Hematopoietic multipotent progenitor cell (in vitro differentiated cells): Measurements from ENCODE around the gene UBTD2. TPM values are rescaled to one million over a fixed set of nuclear protein-coding genes. Genes with fewer than 3 reads are reported as not detected.
A peak's percentile ranks its signal among the peaks of the same experiment; 100 is the strongest.
"Not testable (repeated sequence)": the region's sequence is repeated elsewhere in the genome, so short reads cannot be mapped to it uniquely, and the experiment has no call there.

Experiments used
- DNase-seq, 3 donors: peaks; one replicate each; pipeline ENCODE4 v3.0.0-alpha.2; 2011 to 2015; ENCODE audit warnings: low read depth in 2 of 3, low spot score in 2 of 3
- total RNA-seq: library from RNA; depleted of rRNA; stranded (reverse); fragments of >200 nt; gene quantifications from one replicate; pipeline ENCODE4 v1.2.3, GENCODE V29; 2012

Gene UBTD2
- total RNA-seq, 1 donor, result 8.1 TPM

GRCh38 chr5:172252501-172252900 lies 31.1 kb downstream of the UBTD2 start:
- DNase-seq, result no peak

GRCh38 chr5:172251419-172251818 lies 32.1 kb downstream of the UBTD2 start:
- DNase-seq, result peak in 1 of 3 donors; percentile 26

- DNase-seq, result no peak
Observed at GRCh38 chr5:172248637-172249036, 34.9 kb downstream of the UBTD2 start.

GRCh38 chr5:172245703-172246125 lies 37.9 kb downstream of the UBTD2 start:
- DNase-seq, result no peak

GRCh38 chr5:172245046-172245445 lies 38.5 kb downstream of the UBTD2 start:
- no peak for DNase-seq

- DNase-seq, result no peak
Observed at GRCh38 chr5:172243302-172243701, 40.3 kb downstream of the UBTD2 start.

GRCh38 chr5:172238334-172238733 lies 45.2 kb downstream of the UBTD2 start:
- no peak for DNase-seq

GRCh38 chr5:172235827-172236736 lies 47.5 kb downstream of the UBTD2 start:
- peak in 1 of 3 donors; percentile 10 for DNase-seq

GRCh38 chr5:172235132-172235780 lies 48.3 kb downstream of the UBTD2 start:
- DNase-seq, result peak in 1 of 3 donors; percentile 11

- no peak for DNase-seq
Observed at GRCh38 chr5:172234031-172234430, 49.5 kb downstream of the UBTD2 start.

GRCh38 chr5:172229904-172230303 lies 53.7 kb downstream of the UBTD2 start:
- no peak for DNase-seq

- no peak for DNase-seq
Observed at GRCh38 chr5:172224996-172225395, 58.6 kb downstream of the UBTD2 start.

GRCh38 chr5:172223901-172224873 lies 59.4 kb downstream of the UBTD2 start:
- DNase-seq, result no peak

GRCh38 chr5:172219296-172219695 lies 64.3 kb downstream of the UBTD2 start:
- no peak for DNase-seq

- DNase-seq, result no peak
Observed at GRCh38 chr5:172216345-172216744, 67.2 kb downstream of the UBTD2 start.

- DNase-seq, result no peak
Observed at GRCh38 chr5:172213126-172213525, 70.4 kb downstream of the UBTD2 start.

- no peak for DNase-seq
Observed at GRCh38 chr5:172211676-172212075, 71.9 kb downstream of the UBTD2 start.

- no peak for DNase-seq
Observed at GRCh38 chr5:172209714-172210113, 73.8 kb downstream of the UBTD2 start.

GRCh38 chr5:172207511-172207910 lies 76.1 kb downstream of the UBTD2 start:
- DNase-seq, result peak in 1 of 3 donors; percentile 43

- not testable (repeated sequence) for DNase-seq
Observed at GRCh38 chr5:172205984-172206383, 77.6 kb downstream of the UBTD2 start.

GRCh38 chr5:172200476-172200875 lies 83.1 kb downstream of the UBTD2 start:
- no peak for DNase-seq
